ENCODE data around the gene PPP2R2C.
A peak's percentile ranks its signal among the peaks of the same experiment; 100 is the strongest.

PPP2R2C gene

DNA sequence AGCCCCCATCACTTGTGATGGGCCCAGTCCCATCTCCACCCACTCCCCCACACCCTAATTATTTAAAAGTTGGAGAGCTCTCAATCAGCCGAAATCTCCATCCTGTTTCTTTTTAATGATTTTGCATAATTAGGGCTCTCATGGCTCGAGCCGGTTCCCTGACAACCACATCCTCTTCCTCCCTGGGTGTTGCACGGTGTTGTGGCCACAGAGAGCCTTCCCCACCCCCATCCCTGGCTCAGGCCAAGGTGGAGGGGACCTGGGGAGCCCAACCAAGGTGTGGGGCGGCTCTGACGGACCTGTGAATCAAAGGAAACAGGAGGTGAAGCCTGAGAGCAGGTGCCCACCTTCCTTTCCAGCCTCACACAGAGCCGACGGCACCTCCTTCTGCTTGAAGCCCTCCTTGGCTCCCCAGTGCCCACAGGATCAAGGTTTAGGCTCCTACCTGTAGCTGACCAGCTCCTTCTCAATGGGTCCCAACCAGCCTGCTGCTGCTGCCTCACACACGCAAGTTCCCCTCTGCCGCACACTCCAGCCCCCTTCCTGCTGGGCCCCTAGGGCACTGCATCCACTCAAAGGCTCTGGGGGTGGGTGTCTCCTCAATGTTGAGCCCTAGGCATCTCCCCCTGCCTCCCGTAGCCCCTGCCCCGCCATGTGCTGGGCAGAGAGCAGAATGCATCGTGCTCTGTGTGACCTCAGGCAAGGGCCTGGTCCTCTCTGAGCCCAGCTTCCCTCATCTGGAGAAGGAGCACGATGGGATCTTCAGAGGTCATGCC is 134.1 kb downstream of the PPP2R2C start:
- ATAC-seq (no peak), DNase-seq (no peak)
- H3K36me3 Mint-ChIP-seq (ENCODE audit: low read depth) = no peaks in the 10 kb centered on the region
- H3K9me3 Mint-ChIP-seq = no peaks in the 10 kb centered on the region
- H3K27ac Mint-ChIP-seq = no peak overlapping the region
- no peak overlapping the region for H3K4me3 Mint-ChIP-seq
- peaks cover 47% of the 10 kb centered on the region for H3K27me3 Mint-ChIP-seq
- peaks cover 13% of the 10 kb centered on the region for H3K4me1 Mint-ChIP-seq

GRCh38 chr4:6337331-6337935 is 135.0 kb downstream of the PPP2R2C start:
- H3K4me3 Mint-ChIP-seq = no peak overlapping the region

DNA sequence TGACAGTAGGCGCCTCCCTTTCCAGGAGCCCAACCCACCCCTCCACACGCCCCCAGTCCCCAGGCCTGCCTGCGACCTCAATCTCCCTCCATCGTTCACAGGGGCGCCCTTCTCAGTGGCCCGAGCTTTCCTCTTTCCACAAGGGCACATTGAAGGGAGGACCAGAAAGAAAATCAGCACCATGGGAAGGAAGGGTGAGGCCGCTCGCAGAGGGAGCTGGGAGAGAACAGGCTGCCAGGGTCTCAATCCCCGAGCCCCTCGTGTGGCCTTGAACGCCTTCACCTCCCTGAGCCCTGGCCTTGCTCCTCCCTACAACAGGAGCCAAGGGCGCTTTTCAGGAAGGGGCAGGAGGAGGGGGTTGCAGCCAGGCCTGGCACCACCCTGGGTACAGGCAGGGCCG is 136.2 kb downstream of the PPP2R2C start:
- H3K36me3 Mint-ChIP-seq (ENCODE audit: low read depth) = no peaks in the 10 kb centered on the region
- ATAC-seq (no peak), DNase-seq (no peak)
- H3K27me3 Mint-ChIP-seq = peaks cover 44% of the 10 kb centered on the region
- H3K4me3 Mint-ChIP-seq = no peak overlapping the region
- peaks cover 13% of the 10 kb centered on the region for H3K4me1 Mint-ChIP-seq
- no peaks in the 10 kb centered on the region for H3K9me3 Mint-ChIP-seq
- no peak overlapping the region for H3K27ac Mint-ChIP-seq

More at GRCh38 chr4:6337331-6337935, 135.0 kb downstream of the PPP2R2C start:
- Mint-ChIP-seq H3K27me3 (peaks cover 47% of the 10 kb centered on the region), H3K4me1 (peaks cover 13% of the 10 kb centered on the region), H3K36me3 (ENCODE audit: low read depth) (no peaks in the 10 kb centered on the region), H3K9me3 (no peaks in the 10 kb centered on the region), H3K27ac (no peak overlapping the region)
- no peak for ATAC-seq
- no peak for DNase-seq

DNA sequence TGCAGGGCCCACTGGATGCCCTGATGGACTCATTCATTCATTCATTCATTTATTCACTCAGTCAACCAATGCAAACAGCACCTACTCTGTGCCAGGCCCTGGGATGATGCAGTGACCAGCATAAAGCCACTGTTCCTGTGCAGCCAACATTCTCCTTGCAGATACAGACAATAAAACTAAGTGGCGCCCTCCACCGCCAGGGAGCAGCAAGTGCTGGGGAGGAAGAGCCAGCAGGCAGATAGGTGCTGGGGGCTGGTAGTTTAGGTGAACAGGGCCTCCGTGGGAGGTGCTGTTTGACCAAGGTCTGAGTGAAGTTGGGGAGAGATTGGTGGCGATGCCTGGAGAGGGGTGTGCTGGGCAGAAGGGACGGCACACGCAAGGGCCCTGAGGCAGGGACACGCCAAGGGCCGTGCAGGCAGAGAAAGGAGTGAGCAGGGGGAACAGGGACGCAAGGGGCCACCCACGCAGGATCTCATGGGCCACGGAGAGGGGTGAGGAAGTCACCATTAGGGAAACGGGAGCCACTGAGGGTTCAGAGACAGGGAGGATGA is 137.3 kb downstream of the PPP2R2C start:
- DNase-seq (no peak), ATAC-seq (no peak)
- Mint-ChIP-seq H3K27me3 (peaks cover 39% of the 10 kb centered on the region), H3K4me3 (no peak overlapping the region), H3K4me1 (peaks cover 13% of the 10 kb centered on the region), H3K27ac (no peak overlapping the region), H3K36me3 (ENCODE audit: low read depth) (no peaks in the 10 kb centered on the region), H3K9me3 (no peaks in the 10 kb centered on the region)

GRCh38 chr4:6334203-6334887 is 138.1 kb downstream of the PPP2R2C start:
- Mint-ChIP-seq H3K4me3 (no peak overlapping the region), H3K4me1 (peaks cover 13% of the 10 kb centered on the region), H3K27me3 (peaks cover 38% of the 10 kb centered on the region), H3K27ac (no peak overlapping the region), H3K36me3 (ENCODE audit: low read depth) (no peaks in the 10 kb centered on the region), H3K9me3 (no peaks in the 10 kb centered on the region)
- ATAC-seq (no peak), DNase-seq (no peak)

DNA sequence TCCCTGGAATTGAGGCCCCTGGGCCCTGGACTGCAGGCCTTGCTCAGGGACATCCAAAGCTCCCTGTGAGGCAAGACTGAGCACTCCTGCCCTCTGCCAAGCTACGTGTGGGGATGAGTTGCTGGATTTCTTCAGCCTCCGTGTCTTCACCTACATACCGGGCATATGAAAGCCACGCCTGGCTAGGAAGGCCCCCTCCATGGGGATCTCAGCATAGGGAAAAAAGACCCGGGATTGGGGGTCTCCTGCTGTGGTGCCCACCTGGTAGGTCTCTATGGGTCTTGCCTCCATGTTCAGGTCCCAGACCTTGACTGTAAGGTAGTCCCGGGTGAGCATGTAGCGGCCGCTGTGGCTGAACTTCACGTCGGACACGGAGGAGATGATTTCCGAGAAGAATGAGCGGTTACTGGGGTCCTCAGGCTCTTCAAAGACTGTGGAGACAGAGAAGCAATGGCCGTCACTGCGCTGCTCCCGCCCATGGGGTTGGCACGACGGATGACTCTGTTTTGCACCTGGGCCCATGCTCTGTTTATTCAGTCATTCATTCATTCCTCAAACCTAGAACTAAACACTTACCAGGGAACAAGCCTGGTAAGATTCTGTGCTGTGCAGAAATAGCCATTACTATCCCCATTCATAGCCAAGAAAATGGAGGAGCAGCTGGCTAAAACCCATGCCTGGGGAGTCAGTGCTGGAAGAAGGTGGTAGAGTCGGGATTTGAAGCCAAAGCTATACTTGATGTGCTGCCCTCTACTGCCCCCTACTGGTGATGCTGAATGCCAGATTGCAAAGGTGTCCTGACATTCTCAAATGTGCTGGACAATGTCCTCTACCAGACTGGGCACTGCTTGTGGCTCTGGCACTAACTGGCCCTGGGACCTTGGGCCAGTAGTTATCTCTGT is 138.9 kb downstream of the PPP2R2C start:
- peaks cover 34% of the 10 kb centered on the region for H3K27me3 Mint-ChIP-seq
- H3K9me3 Mint-ChIP-seq = no peaks in the 10 kb centered on the region
- H3K4me3 Mint-ChIP-seq = no peak overlapping the region
- DNase-seq (peak; percentile 33), ATAC-seq (no peak)
- H3K4me1 Mint-ChIP-seq = peaks cover 12% of the 10 kb centered on the region
- H3K27ac Mint-ChIP-seq = no peak overlapping the region
- H3K36me3 Mint-ChIP-seq (ENCODE audit: low read depth) = no peaks in the 10 kb centered on the region

DNA sequence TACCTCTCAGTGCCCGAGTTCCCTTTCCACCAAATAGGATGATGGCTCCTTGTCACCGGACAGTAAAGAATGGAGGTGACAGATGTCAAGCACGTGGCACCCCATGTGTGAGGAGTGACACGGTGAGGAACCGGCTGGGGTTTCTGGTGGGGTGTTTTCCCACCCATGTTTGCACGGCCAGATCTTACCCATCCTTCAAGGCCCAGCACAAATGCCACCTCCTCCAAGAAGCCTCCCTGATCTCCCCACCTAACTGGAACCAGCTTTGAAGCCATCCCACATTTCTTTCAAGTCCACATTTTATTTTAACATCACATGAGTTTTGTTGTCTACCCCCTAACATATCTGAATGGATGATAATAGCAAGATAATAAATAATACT is 139.8 kb downstream of the PPP2R2C start:
- Mint-ChIP-seq H3K4me3 (no peak overlapping the region), H3K4me1 (peaks cover 3% of the 10 kb centered on the region), H3K27ac (no peak overlapping the region), H3K27me3 (peaks cover 30% of the 10 kb centered on the region), H3K36me3 (ENCODE audit: low read depth) (no peaks in the 10 kb centered on the region), H3K9me3 (no peaks in the 10 kb centered on the region)
- DNase-seq (no peak), ATAC-seq (no peak)

DNA sequence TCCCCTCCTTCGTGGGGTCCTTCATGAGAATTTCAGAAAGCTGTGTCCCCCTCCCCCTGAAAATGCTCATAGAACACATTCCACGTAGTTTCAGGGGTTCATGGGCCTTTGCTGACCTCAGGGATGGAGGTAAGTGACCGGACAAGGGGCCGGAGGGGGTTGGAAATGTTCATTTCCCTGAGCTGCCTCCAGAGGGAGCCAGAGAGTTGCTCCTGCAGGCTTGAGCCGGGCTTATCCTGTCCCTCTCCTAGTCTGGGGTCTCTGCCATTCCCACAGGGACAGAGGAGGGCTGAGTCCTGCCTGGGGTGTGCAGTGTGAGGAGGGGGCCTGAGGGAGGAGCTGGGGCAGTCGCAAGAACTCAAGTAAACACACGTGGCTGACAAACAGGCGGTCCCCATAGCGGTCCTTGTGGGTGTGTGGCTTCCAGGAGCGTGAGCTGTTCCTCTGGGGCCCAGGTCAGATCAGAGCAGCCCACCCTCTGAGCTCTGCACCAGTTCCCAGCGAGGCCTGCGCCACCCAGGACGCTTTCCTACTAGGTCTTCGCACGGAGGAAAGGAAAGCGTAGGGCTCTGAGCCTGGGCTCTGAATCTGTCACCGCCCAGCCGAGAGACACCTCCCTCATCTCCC is 140.3 kb downstream of the PPP2R2C start:
- DNase-seq = peak; percentile 38

GRCh38 chr4:6331468-6331867 is 140.9 kb downstream of the PPP2R2C start:
- ATAC-seq (no peak), DNase-seq (no peak)
- Mint-ChIP-seq H3K4me3 (no peak overlapping the region), H3K9me3 (no peaks in the 10 kb centered on the region), H3K36me3 (ENCODE audit: low read depth) (no peaks in the 10 kb centered on the region), H3K27me3 (peaks cover 21% of the 10 kb centered on the region), H3K27ac (no peak overlapping the region), H3K4me1 (no peaks in the 10 kb centered on the region)

More for the DNA sequence above, 140.3 kb downstream of the PPP2R2C start:
- Mint-ChIP-seq H3K27me3 (peaks cover 25% of the 10 kb centered on the region), H3K4me3 (no peak overlapping the region), H3K4me1 (no peaks in the 10 kb centered on the region), H3K27ac (no peak overlapping the region), H3K36me3 (ENCODE audit: low read depth) (no peaks in the 10 kb centered on the region), H3K9me3 (no peaks in the 10 kb centered on the region)
- no peak for ATAC-seq

- DNase-seq = peak; percentile 14
- no peaks in the 10 kb centered on the region for H3K9me3 Mint-ChIP-seq
- peaks cover 25% of the 10 kb centered on the region for H3K27me3 Mint-ChIP-seq
- no peak for ATAC-seq
- no peaks in the 10 kb centered on the region for H3K36me3 Mint-ChIP-seq (ENCODE audit: low read depth)
- H3K27ac Mint-ChIP-seq = no peak overlapping the region
- no peaks in the 10 kb centered on the region for H3K4me1 Mint-ChIP-seq
- no peak overlapping the region for H3K4me3 Mint-ChIP-seq
Observed at GRCh38 chr4:6331018-6331417, 141.4 kb downstream of the PPP2R2C start.

DNA sequence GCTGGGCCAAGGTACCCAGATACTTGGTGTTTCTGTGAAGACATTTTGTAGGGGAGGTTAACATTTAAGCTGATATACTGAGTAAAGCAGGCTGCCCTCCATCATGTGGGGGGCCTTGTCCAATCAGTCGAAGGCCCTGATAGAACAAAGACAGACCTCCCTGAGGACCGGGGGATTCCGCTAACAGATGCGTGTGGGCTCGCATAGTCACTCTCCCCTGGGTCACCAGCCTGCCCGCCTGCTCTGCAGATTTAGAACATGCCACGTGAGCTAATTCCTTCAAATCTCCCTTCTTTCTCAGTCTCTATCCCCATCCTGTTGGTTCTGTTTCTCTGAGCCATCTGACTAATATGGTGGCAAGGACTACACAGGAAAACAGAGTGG is 142.0 kb downstream of the PPP2R2C start:
- H3K27ac Mint-ChIP-seq = no peak overlapping the region
- H3K9me3 Mint-ChIP-seq = no peaks in the 10 kb centered on the region
- H3K27me3 Mint-ChIP-seq = peaks cover 24% of the 10 kb centered on the region
- no peaks in the 10 kb centered on the region for H3K36me3 Mint-ChIP-seq (ENCODE audit: low read depth)
- no peak for DNase-seq
- no peak for ATAC-seq
- H3K4me1 Mint-ChIP-seq = no peaks in the 10 kb centered on the region
- H3K4me3 Mint-ChIP-seq = no peak overlapping the region

DNA sequence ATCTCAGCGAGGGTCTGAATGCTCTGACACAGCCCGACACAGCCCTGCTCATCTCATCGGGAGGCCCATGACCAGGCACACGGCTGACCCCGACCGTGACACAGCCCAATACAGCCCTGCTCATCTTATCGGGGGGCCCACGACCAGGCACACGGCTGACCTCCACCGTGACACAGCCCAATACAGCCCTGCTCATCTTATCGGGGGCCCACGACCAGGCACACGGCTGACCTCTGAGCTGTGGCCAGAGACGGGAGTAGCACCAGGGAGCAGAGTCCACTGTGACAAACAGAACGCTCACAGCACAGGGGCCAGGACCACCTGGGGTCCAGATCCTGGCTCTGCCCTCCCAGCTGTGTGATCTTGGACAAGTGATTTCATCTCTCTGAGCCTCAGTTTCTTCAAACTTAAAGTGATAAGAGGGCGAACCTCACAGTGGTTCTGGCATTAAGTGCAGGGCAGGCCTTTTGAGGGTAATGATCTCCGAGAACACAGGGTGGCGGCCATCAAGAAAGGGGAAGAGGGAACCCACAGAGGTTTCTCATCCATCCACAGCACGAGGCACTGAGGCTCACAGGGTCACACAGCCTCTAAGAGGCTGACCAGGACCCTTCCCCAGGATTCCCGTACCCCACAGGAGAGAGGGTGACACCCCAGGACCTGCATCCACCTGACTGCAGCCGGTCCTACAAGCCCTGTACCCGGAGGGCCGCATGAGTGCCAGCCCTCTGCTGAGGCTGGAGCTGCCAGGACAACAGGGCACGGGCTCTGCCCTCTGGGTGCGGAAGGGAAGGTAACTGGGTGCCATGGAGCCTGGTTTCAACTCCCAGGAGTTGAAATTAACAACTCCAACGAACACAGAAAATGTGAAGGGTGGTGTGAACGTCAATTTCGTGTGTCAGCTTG is 142.7 kb downstream of the PPP2R2C start:
- DNase-seq (no peak), ATAC-seq (no peak)
- H3K4me1 Mint-ChIP-seq = no peaks in the 10 kb centered on the region
- no peaks in the 10 kb centered on the region for H3K9me3 Mint-ChIP-seq
- H3K27ac Mint-ChIP-seq = no peak overlapping the region
- no peaks in the 10 kb centered on the region for H3K36me3 Mint-ChIP-seq (ENCODE audit: low read depth)
- peaks cover 20% of the 10 kb centered on the region for H3K27me3 Mint-ChIP-seq
- H3K4me3 Mint-ChIP-seq = no peak overlapping the region

GRCh38 chr4:6328526-6328925 is 143.9 kb downstream of the PPP2R2C start:
- H3K27ac Mint-ChIP-seq = no peak overlapping the region
- H3K36me3 Mint-ChIP-seq (ENCODE audit: low read depth) = no peaks in the 10 kb centered on the region
- H3K4me3 Mint-ChIP-seq = no peak overlapping the region
- DNase-seq (no peak), ATAC-seq (no peak)
- H3K4me1 Mint-ChIP-seq = no peaks in the 10 kb centered on the region
- H3K9me3 Mint-ChIP-seq = no peaks in the 10 kb centered on the region
- peaks cover 18% of the 10 kb centered on the region for H3K27me3 Mint-ChIP-seq

Measured in activated naive CD8-positive, alpha-beta T cell treated with anti-CD3 and anti-CD28 coated beads, Interleukin-2, amount 50 U/mL, for 24 hours (primary cell).